ENCODE data around the gene CHCHD3.

The CHCHD3 gene

DNA sequence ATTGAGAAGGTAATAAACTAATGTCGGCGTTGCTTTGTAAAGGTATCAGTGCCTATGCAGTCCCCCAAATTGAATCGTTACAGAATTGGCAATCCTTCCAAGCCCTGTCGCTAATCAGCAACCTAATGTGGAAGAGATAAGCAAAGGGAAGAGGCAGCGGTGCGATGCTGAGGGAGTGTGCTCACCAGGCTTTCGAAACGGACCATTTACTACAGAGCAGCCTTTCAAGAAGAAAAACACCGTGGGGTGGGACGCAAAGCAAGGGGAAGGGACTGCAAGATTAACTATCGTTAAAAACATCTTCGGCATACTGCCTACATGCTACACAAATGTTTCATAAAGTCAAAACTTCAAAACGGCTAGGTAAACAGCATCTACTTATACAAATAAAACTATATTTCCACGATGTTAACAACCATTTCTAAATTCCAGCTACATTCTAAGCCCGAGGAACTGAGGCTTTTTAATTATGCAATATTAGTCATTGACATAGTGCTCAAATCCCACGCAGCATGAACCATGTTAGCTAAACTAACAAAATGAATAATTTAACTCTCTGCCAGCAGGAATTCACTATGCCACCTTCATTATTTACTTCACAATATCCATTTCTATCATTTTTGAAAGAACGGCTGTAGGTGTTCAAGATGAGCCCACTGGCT, 85.2 kb downstream of the CHCHD3 start:
- no peak overlapping the region for H3K4me3 ChIP-seq (replicated peaks; ENCODE audit: low read depth, low read length)
- DNase-seq (ENCODE audit: extremely low read depth, low read depth), result no peak
- TF ChIP-seq, protein P1, sequence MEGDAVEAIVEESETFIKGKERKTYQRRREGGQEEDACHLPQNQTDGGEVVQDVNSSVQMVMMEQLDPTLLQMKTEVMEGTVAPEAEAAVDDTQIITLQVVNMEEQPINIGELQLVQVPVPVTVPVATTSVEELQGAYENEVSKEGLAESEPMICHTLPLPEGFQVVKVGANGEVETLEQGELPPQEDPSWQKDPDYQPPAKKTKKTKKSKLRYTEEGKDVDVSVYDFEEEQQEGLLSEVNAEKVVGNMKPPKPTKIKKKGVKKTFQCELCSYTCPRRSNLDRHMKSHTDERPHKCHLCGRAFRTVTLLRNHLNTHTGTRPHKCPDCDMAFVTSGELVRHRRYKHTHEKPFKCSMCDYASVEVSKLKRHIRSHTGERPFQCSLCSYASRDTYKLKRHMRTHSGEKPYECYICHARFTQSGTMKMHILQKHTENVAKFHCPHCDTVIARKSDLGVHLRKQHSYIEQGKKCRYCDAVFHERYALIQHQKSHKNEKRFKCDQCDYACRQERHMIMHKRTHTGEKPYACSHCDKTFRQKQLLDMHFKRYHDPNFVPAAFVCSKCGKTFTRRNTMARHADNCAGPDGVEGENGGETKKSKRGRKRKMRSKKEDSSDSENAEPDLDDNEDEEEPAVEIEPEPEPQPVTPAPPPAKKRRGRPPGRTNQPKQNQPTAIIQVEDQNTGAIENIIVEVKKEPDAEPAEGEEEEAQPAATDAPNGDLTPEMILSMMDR (IDR thresholded peaks at IDR 0.05; ENCODE audit: low read depth, low read length, missing control alignments), result no peak

DNA sequence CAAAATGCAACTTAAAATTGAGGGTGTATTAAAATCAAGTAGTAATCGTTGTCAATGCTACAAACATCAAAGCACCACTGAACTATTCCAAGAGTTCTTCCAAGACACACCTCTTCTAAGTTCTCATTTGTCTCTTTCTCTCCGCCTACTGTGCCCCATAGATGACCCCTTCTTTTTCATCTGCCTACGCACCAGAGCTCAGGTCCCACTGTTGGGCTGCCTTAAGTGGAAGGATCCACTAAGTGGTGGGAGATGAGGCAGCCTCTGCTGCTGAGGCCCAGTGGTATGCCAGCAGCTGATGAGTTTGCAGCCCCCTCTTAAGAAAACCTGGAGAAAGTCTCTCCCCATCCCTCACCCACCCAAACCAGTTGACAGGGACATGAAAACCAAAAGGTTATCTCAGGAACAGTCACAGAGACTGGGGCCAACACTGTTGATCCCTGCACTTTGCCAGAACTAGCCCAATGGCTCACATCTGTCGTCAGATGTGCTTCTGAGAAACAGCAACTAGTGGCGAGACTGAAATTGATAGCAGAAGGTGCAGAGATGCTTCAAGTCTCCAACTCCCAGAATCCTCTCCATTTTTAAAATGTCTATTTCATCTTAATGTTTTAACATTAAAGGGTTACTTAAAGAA, 88.4 kb downstream of the CHCHD3 start:
- DNase-seq (ENCODE audit: extremely low read depth, low read depth), result no peak
- no peak overlapping the region for H3K4me3 ChIP-seq (replicated peaks; ENCODE audit: low read depth, low read length)
- TF ChIP-seq, protein P1 (IDR thresholded peaks at IDR 0.05; ENCODE audit: low read depth, low read length, missing control alignments), result no peak

DNA sequence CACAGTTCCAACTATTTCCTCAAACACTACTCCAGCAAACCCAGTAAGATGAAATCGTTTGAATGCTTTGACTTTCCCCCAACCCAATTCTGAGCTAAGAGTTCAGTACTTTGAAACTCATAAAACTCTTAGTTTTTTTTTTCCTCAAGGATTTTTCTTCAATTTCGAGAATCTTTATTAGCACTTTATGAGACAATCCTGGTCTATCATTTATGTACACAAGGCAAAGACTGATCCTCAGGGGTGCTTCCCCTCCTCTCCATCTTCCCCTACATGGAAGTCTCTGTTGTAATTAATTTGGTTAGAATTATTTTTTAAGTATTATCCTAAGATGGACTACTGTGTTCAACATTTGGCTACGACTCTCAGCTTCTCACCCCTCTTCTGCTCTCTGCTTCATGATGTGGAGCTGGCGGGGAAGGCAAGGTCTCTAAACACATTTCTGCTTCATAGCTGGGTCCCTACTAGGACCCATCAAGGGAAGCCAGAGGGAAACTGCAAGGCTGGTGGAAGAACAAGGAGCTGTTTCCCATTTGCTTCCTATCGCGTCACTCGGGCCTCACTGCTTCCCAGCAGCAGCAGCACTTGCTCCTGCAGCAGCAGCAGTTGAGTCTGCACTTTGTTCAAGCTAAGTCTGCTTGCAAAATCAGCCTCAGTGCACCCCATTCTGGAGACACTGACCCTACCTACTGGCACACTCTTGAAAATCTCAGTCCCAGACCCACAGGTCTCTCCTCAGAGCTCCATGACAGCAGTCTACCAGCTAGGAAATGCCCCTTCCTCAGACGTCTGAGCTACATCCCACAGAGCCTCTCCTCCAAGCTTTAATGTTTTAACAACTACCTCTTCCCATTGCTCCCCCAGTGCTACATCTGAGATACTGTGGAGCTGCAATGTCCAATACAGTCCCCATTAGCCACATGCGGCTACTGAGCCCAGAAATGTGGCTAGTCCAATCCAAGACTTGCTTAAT, 90.0 kb downstream of the CHCHD3 start:
- TF ChIP-seq, protein P1 (IDR thresholded peaks at IDR 0.05; ENCODE audit: low read depth, low read length, missing control alignments), result no peak

DNA sequence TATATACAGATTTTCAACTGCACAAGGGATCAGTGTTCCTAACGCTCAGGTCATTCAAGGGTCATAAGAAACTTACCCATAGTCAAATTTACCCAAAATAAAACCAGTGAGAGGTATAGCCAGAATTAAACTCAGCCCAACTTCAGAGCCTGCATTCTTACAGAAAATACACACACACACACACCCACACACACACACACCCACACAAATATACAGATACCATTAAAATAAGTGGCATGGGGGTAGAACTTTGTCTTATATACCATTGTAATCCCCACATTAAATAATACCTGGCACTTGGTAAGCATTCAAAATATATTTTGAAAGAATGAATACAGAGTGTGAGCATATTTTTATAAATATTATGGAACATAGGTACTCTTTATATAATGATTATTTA, 93.8 kb downstream of the CHCHD3 start:
- DNase-seq (ENCODE audit: extremely low read depth, low read depth), result no peak
- TF ChIP-seq, protein P1 (IDR thresholded peaks at IDR 0.05; ENCODE audit: low read depth, low read length, missing control alignments), result no peak
- H3K4me3 ChIP-seq (replicated peaks; ENCODE audit: low read depth, low read length), result no peak overlapping the region

More for the DNA sequence above, 90.0 kb downstream of the CHCHD3 start:
- H3K4me3 ChIP-seq (replicated peaks; ENCODE audit: low read depth, low read length), result no peak overlapping the region
- DNase-seq (ENCODE audit: extremely low read depth, low read depth), result no peak

DNA sequence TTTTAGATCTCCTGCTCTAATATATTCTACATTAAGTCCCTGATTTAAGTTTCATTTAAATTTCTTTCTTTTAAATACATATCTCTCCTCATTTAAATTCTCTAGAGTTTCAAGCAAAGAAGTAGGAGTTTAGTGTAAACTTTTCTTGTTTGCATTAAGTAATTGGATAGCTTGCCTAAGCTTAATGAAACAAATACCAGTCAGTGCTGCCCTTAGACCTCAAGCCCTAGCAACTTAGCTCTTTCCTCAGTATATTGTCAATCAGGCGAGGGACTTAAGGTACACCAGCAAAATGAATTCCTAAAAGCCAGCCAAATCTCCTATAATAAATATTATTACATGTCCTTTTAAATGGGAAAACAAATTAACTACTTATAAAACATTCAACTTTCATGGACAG, 101.5 kb downstream of the CHCHD3 start:
- H3K4me3 ChIP-seq (replicated peaks; ENCODE audit: low read depth, low read length), result no peak overlapping the region
- DNase-seq (ENCODE audit: extremely low read depth, low read depth), result no peak
- TF ChIP-seq, protein P1 (IDR thresholded peaks at IDR 0.05; ENCODE audit: low read depth, low read length, missing control alignments), result no peak

DNA sequence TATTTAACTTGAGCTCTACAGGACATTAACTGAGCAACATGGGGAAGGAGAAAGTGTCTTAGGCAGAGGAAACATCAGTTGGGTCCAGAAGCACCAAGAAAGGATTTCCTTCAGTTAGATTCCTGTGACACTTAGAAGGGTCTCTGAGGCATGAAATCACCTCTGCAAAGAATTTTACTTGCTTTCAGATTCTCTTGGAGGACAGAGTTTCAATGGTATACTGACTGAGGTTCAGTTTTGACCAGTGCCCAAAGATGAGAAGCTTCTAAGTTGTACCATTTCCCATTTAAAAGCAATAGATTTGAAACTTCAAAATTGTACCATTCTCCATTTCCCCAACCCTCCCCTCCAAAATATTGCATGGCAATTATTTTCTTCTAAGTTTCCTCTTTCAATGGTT, 102.4 kb downstream of the CHCHD3 start:
- no peak for DNase-seq (ENCODE audit: extremely low read depth, low read depth)
- TF ChIP-seq, protein P1 (IDR thresholded peaks at IDR 0.05; ENCODE audit: low read depth, low read length, missing control alignments), result no peak
- no peak overlapping the region for H3K4me3 ChIP-seq (replicated peaks; ENCODE audit: low read depth, low read length)
